Measurements from ENCODE around the gene ATP5PO. TPM values are rescaled to one million over a fixed set of nuclear protein-coding genes. Genes with fewer than 3 reads are reported as not detected.
A peak's percentile ranks its signal among the peaks of the same experiment; 100 is the strongest.

ATP5PO gene, protein sequence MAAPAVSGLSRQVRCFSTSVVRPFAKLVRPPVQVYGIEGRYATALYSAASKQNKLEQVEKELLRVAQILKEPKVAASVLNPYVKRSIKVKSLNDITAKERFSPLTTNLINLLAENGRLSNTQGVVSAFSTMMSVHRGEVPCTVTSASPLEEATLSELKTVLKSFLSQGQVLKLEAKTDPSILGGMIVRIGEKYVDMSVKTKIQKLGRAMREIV
- total RNA-seq (ENCODE audit: low replicate concordance) = 271 and 309 TPM in 2 replicates

DNA sequence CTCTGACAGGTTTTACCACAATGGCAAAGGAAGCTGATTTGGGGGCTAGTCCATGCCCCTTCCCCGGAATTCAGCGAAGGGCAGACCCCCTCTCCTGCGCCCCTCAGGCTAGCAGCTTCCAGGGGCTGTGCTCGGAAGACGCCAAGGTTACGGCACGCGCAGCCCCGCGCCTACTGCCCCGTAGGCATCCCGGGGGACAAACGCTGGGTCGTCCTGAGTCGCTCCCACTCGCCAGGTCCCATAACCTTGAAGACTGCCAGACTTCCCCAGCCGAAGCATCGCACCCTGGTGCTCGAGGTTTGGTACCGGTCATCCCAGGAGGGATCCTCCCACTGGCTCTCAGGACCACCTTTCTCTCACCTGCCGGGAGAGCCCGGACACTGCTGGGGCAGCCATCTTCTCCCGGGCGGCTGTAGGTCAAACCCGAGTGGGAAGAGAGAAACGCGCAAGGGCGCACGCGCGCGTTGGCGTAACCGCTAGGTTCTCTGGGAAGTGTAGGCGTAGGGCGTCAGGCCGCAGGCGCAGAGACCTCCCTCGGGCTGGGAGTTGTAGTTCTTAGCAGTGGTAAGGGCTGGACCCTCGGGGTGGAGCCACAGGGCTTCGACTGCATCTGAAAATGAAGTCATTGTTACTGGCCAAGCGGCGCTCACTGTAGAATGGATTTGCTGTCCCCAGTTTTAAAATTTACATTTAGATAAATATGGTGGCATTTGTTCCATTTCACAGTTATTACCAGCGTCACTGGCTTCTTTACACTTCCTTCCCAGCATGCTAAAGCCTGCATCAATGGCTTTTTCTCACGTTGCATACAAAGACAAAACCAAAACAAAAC, at the start of gene ATP5PO:
ATP5PO (minus strand) TSS at position 437 of the 832 bp plus-strand sequence; CDS start at position 396, 41 bp downstream.
- DNase-seq (ENCODE audit: low spot score) = peak; percentile 98
- TF ChIP-seq EZH2 (IDR thresholded peaks at IDR 0.05) (no peak), EZH2phosphoT487 (IDR thresholded peaks at IDR 0.05) (no peak)
- TF ChIP-seq, protein P1, sequence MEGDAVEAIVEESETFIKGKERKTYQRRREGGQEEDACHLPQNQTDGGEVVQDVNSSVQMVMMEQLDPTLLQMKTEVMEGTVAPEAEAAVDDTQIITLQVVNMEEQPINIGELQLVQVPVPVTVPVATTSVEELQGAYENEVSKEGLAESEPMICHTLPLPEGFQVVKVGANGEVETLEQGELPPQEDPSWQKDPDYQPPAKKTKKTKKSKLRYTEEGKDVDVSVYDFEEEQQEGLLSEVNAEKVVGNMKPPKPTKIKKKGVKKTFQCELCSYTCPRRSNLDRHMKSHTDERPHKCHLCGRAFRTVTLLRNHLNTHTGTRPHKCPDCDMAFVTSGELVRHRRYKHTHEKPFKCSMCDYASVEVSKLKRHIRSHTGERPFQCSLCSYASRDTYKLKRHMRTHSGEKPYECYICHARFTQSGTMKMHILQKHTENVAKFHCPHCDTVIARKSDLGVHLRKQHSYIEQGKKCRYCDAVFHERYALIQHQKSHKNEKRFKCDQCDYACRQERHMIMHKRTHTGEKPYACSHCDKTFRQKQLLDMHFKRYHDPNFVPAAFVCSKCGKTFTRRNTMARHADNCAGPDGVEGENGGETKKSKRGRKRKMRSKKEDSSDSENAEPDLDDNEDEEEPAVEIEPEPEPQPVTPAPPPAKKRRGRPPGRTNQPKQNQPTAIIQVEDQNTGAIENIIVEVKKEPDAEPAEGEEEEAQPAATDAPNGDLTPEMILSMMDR (IDR thresholded peaks at IDR 0.05) = no peak
- Histone ChIP-seq H3K9ac (peak within 1 kb of the TSS; percentile 75), H3K79me2 (ENCODE audit: low read depth) (peaks cover 38% of the 10 kb centered on the region), H3K4me3 (peak within 1 kb of the TSS; percentile 90), H3F3A (ENCODE audit: low read depth) (peaks cover 10% of the 10 kb centered on the region), H3K4me1 (peaks cover 13% of the 10 kb centered on the region), H3K36me3 (peaks cover 19% of the 10 kb centered on the region), H2AFZ (replicated peaks) (peak within 1 kb of the TSS; percentile 77), H3K27me3 (no peaks in the 10 kb centered on the region), H3K27ac (no peak within 1 kb of the TSS), H3K4me2 (peak within 1 kb of the TSS; percentile 95), H4K20me1 (ENCODE audit: low read depth) (peaks cover 4% of the 10 kb centered on the region), H3K9me3 (ENCODE audit: low read depth) (no peaks in the 10 kb centered on the region)
- Mint-ChIP-seq H3K27ac (peak within 1 kb of the TSS; percentile 3), H3K27me3 (ENCODE audit: insufficient read depth, low read depth) (peaks cover 2% of the 10 kb centered on the region), H3K9me3 (no peaks in the 10 kb centered on the region), H3K4me1 (peaks cover 16% of the 10 kb centered on the region), H3K36me3 (peaks cover 8% of the 10 kb centered on the region), H3K4me3 (peak within 1 kb of the TSS; percentile 98)

DNA sequence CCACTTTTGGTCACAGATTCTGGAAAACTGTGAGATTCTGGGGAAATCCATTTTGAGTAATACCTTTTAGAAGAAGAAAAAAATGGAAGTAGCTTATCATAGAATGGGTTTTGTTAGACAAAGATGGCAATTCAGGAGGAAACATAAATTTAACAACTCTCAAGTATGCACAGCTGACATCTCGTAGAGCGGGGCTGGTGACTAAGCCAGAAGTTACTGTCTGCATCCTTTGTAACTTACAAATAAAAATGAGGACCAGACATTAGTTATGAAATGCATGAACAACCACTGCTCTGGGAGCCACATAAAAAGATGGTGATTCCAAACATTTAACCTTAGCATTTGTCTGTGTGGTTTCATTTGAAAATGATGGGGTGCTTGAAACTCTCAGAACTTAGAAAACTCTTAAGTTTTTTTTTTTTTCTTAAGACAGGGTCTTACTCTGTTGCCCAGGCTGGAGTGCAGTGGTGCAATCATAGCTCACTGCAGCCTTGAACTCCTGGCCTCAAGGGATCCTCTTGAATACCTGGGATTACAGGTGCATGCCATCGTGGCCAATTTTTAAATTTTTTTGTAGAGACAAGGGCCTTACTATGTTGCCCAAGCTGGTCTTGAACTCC, 49.2 kb upstream of the ATP5PO start:
- Histone ChIP-seq H3F3A (ENCODE audit: low read depth) (peaks cover 14% of the 10 kb centered on the region), H3K4me3 (no peak overlapping the region), H2AFZ (replicated peaks) (no peak overlapping the region), H3K79me2 (ENCODE audit: low read depth) (no peaks in the 10 kb centered on the region), H3K4me1 (no peaks in the 10 kb centered on the region), H3K36me3 (no peaks in the 10 kb centered on the region), H3K9me3 (ENCODE audit: low read depth) (peaks cover 2% of the 10 kb centered on the region), H3K27ac (no peak overlapping the region), H3K4me2 (no peak overlapping the region), H3K27me3 (no peaks in the 10 kb centered on the region), H4K20me1 (ENCODE audit: low read depth) (no peaks in the 10 kb centered on the region), H3K9ac (no peak overlapping the region)
- peaks cover 3% of the 10 kb centered on the region for H3K36me3 Mint-ChIP-seq
- H3K27ac Mint-ChIP-seq = no peak overlapping the region
- DNase-seq (ENCODE audit: low spot score) = no peak
- H3K27me3 Mint-ChIP-seq (ENCODE audit: insufficient read depth, low read depth) = no peaks in the 10 kb centered on the region
- peaks cover 6% of the 10 kb centered on the region for H3K4me1 Mint-ChIP-seq
- no peak overlapping the region for H3K4me3 Mint-ChIP-seq
- H3K9me3 Mint-ChIP-seq = peaks cover 6% of the 10 kb centered on the region
- TF ChIP-seq, protein P1 (IDR thresholded peaks at IDR 0.05) = no peak
- no peak for TF ChIP-seq EZH2 (IDR thresholded peaks at IDR 0.05)
- no peak for TF ChIP-seq EZH2phosphoT487 (IDR thresholded peaks at IDR 0.05)

DNA sequence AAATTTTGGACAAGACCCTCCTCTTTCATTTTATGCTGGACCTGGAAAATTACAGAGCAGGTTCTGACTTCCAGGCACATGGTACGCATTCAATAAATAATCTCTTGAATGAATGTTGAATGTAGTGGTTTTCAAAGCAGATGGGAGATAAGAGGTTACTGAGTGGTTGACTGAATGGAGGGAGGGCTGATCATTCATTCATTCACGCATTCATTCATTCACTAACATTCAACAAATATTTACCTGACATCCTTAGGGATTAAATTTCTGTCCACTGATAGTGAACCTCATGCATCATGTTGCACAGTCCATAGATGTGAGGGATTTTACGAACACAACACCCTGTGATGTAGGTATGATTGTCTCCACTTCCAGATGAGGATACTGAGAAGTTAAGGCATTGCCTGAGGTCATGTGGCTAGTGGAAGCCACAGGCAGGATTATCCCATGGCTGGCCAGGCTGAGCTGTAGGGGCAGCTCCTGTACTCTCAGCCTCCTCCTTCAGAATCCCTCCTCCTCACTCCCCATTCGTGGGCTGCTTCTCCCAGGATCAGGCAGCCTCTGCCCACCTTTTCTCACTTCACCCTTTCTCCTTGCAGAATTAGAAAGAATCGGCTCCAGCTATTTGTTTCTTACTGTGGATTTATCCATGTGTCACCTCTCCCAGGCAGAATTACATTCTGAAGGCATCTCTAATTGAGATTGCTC, 48.4 kb upstream of the ATP5PO start:
- no peak for DNase-seq (ENCODE audit: low spot score)
- TF ChIP-seq EZH2 (IDR thresholded peaks at IDR 0.05) = no peak
- TF ChIP-seq, protein P1 (IDR thresholded peaks at IDR 0.05) = no peak
- TF ChIP-seq EZH2phosphoT487 (IDR thresholded peaks at IDR 0.05) = no peak
- peaks cover 3% of the 10 kb centered on the region for H3K36me3 Mint-ChIP-seq
- peaks cover 6% of the 10 kb centered on the region for H3K4me1 Mint-ChIP-seq
- H3K9ac ChIP-seq = no peak overlapping the region
- H3K27ac ChIP-seq = no peak overlapping the region
- no peaks in the 10 kb centered on the region for H4K20me1 ChIP-seq (ENCODE audit: low read depth)
- no peaks in the 10 kb centered on the region for H3K27me3 ChIP-seq
- H2AFZ ChIP-seq (replicated peaks) = no peak overlapping the region
- no peaks in the 10 kb centered on the region for H3K4me1 ChIP-seq
- H3K9me3 ChIP-seq (ENCODE audit: low read depth) = peaks cover 6% of the 10 kb centered on the region
- no peaks in the 10 kb centered on the region for H3K36me3 ChIP-seq
- no peaks in the 10 kb centered on the region for H3K79me2 ChIP-seq (ENCODE audit: low read depth)
- H3K9me3 Mint-ChIP-seq = peaks cover 10% of the 10 kb centered on the region
- H3K4me3 ChIP-seq = no peak overlapping the region
- no peak overlapping the region for H3K4me2 ChIP-seq
- no peak overlapping the region for H3K27ac Mint-ChIP-seq
- H3K4me3 Mint-ChIP-seq = no peak overlapping the region
- H3F3A ChIP-seq (ENCODE audit: low read depth) = peaks cover 14% of the 10 kb centered on the region
- no peaks in the 10 kb centered on the region for H3K27me3 Mint-ChIP-seq (ENCODE audit: insufficient read depth, low read depth)

Data from neural progenitor cell (in vitro differentiated cells).